NCI-H128 (cell line): ENCODE results near the gene AGBL1.

Experiments used
- DNase-seq: peaks from one replicate; lab custom pipeline; 2025; ENCODE audit not compliant: unreplicated experiment; lab: John Stamatoyannopoulos, UW

The AGBL1 gene

DNA sequence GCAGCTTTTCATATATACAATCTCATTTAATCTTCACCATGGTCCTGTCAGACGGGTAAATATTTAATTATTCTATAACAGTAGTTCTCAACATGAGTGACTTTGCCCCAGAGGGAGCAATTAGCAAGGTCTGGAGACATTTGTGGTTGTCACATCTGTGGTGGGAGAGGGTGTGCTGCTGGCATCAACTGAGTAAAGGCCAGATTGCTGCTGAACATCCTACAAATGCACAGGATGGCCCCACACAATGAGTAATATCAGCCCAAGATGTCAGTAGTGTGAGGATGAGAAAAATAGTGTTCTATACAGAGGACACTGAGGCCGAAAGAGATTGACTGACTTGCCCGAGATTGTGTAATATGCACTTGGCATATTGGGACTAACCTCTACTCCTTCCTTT is 156.0 kb downstream of the AGBL1 start:
- DNase-seq: no peak

DNA sequence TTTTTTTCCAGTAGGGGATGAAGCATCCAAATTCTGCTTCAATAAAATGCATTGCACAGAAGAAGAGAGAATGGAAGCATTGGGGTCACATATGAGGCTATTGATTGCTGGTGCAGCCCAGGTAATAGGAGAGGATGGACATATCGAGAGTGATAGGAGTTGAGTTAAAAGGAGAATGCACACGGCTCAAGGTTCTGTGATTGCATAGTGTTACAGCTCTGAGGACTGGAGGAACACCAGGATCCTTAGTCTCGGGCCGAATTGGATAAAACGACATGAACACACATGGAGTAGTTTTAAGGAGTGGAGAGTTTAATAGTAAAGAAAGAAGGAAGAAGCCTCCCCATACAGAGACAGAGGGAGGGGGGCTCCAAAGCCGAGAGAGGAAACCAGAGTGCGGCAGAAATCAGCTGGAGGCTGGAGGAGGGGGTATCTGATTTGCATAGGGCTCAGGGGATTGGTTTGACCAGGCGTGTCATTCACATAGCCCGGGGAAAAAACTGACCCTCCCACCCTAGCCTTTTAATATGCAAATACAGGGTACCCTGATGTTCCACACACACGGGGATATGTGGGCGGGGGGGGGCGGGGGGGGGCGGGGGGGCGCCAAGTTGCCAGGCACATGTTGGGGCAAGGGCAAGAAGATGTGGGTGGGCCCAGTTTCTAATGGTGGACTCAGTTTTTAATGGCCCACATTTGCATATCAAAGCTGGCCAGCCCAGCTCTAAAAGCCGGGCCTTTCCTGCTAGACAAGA is 156.9 kb downstream of the AGBL1 start:
- DNase-seq: no peak

DNA sequence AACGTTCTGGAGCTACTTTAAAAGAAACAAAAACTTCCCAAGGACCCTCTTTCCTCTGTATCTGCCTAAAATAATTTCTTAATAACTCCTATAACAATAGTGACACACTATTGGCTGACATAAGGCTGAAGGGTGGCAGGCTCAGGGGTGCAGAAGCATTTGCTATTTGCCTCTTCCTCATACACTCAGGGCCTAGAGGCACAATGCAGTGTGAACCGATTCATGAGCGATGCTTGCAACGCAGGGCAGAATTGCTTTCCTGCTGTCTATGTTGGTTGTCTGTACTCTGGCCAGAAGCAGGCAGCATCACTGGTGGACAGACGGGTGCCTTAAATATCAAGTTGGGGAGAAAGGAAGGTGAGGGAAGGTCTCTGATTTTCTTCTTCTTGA is 157.4 kb downstream of the AGBL1 start:
- DNase-seq: no peak

DNA sequence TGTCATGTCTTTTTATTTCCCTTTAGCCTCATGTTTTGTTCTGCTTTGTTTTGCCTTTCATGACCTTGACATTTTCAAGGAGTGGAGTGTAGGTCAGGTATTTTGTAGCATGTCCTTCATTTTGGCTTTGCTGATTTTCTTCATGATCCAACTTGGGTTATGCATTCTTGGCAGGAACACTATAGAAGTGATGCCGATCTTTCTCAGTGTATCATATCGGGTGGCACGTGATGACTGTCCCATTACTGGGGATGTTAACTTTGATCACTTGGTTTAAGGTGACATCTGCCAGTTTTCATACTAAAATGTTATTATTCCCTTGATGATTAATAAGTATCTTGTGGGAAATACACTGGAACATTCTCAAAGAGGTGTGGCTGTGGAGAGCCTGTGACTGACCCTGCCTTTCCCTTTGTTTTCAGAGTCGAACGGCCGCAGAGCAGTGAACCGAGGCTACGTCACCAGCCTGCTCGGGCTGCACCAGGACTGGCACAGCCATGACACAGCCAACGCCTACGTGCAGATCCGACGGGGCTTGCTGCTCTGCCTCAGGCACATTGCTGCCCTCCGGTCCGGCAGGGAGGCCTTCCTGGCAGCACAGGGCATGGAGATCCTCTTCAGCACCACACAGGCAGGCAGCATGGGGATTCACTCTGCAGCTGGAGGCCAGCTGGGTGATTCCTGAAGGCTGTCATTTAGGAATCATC is 167.7 kb downstream of the AGBL1 start:
- DNase-seq: no peak

DNA sequence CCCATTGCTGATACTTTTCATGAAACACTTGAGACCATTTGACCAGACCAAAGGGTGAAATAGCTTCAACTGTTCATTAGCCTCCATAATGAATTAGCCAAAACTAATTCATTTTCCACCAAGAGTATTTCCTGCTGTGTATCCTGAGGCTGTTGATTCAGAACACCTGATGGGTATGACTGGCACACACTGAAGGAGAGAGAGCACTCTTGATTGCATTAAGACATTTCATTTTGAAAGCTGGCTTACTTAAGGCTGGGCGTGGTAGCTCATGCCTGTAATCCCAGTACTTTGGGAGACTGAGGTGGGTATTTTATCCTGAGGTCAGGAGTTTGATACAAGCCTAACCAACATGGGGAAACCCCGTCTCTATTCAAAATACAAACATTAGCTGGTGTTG is 175.6 kb downstream of the AGBL1 start:
- DNase-seq: no peak

- no peak for DNase-seq
Observed at GRCh38 chr15:86256628-86257027, 177.0 kb downstream of the AGBL1 start.

- no peak for DNase-seq
Observed at GRCh38 chr15:86259589-86259988, 179.9 kb downstream of the AGBL1 start.

DNA sequence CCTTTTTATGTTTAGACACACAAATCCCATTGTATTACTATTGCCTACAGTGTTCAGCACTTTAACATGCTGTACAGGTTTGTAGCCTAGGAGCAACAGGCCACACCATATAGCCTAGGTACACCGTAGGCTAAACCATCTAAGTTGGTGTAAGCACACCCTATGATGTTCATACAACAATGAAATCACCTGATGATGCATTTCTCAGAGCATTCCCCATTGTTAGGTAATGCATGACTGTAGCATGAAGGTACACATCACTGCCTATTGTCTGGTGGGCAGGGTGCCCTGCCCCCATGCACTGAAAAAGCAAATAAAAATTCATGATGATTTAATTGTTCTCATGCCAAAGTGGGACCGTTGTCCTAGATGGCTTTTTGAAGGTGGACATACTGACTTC is 183.6 kb downstream of the AGBL1 start:
- no peak for DNase-seq

DNA sequence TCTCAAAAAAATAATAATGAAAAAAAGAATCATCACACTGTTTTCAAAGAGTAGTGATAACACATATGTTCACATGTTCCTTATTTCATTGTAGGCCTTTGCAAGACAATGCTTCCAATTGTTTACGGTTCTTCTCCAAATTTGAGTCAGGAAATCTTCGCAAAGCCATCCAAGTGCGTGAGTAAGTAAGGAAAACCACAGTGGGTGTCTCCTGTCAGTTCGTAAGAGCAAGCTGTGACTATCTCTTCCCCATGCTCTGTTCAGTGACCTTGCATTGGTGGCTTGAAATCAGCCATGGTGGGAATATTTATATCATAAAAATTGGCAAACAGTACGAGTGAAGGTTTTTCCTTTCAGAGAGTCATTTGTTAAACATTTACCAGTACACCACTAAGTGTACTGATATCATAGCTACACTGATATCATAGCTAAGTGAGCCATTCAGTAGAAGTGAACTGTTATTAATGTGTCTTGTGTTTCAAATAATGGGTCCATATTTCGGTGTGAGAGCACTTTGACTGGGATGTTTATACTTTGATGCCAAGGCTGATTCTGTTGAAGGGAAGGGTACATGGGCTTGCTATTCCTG is 187.3 kb downstream of the AGBL1 start:
- no peak for DNase-seq

DNA sequence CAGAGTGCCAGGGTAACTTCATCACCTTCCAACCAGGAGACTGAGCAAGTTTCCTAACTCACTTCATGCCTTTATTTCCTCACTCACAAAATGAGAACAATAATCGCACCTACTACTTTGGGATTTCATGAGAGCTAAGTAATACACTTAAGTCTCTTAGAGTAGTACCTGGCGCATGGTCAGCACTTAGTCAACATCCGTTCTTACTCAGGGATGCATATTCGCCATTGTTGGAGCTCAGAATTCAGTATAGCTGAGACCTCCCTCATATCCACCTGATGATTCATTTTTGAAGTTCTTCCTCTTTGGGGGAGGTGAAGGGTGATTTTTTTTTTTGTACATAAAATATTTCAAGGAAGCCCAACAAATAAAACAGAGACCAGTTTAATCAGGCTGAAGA is 188.2 kb downstream of the AGBL1 start:
- no peak for DNase-seq

DNA sequence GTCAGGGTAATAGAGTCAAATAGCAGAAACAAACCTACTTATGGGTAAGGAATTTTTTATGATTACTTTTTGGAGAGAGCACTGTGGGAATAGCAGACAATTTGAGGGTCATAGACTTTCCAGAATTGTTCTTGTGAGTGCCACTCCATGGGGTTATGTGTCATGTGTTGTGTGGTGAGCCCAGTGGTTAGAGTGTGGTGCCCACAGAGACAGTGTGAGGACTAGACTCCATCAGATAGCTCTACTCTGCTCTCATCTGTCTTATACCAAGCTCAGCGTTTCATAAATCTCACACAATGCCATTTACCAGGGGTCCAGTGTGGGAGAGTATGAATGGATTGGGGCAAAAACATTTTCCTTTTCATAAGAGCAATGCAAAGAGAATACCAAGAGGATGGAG is 188.9 kb downstream of the AGBL1 start:
- DNase-seq: no peak

GRCh38 chr15:86273309-86273708 is 193.6 kb downstream of the AGBL1 start:
- DNase-seq: no peak

- DNase-seq: no peak
Observed at GRCh38 chr15:86275361-86275760, 195.7 kb downstream of the AGBL1 start.

DNA sequence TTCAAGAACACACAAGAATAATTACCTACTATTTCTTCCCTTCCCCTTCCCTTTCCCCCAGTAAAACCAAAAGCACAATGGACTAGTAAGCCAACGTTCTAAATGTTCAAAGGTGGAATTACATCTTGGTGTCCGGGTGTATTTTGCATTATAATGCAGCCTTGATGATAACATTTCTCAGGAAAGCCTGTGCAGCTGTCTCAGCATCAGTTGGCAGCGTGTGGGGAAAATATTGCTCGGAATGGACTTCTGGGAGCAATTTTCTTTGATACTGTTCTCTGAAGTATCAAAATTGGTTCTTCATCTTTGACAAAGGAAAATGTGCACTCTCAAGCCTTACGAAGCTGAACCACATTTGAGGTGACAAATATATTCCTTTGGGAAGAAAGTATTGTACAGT is 198.9 kb downstream of the AGBL1 start:
- no peak for DNase-seq

- no peak for DNase-seq
Observed at GRCh38 chr15:86284635-86285034, 205.0 kb downstream of the AGBL1 start.

DNA sequence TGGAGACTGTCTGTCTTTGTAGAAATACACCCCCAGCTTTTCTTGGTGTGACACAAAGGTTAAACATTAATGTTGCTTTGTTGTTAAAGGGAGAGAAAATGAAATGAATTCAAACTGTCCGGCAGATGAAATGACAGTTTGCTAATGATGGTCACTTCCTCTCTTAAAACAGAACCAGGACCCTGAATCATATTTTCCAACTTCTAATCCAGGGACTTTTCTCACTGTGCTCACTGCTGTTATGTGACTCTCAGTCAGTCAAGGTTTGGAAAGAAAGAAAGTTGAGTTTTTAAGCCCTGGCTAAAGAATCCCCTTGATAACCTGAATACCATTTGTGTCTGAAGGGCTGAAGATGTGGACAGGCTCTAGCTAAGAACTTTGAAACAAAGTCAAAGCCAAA is 215.8 kb downstream of the AGBL1 start:
- no peak for DNase-seq

DNA sequence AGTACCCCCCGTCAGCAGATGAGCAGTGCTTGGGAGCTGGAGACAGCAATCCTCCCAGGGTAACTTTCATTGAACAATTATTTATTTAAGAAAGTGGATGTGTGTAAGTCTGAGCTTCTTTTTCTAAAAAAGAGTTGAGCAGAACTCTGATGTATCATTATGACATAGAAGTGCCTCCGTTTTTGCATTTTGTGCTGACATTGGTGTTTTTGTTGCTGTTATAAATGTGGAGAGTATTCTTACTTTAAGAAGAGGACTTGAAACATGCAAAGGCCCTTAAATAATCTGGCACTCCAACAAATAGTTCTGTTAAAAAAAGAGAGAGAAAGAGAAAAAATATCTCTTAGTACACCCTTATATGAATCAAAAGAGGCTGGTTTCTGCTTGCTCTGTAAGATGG is 217.1 kb downstream of the AGBL1 start:
- no peak for DNase-seq

- DNase-seq: no peak
Observed at GRCh38 chr15:86300390-86301125, 220.9 kb downstream of the AGBL1 start.

DNA sequence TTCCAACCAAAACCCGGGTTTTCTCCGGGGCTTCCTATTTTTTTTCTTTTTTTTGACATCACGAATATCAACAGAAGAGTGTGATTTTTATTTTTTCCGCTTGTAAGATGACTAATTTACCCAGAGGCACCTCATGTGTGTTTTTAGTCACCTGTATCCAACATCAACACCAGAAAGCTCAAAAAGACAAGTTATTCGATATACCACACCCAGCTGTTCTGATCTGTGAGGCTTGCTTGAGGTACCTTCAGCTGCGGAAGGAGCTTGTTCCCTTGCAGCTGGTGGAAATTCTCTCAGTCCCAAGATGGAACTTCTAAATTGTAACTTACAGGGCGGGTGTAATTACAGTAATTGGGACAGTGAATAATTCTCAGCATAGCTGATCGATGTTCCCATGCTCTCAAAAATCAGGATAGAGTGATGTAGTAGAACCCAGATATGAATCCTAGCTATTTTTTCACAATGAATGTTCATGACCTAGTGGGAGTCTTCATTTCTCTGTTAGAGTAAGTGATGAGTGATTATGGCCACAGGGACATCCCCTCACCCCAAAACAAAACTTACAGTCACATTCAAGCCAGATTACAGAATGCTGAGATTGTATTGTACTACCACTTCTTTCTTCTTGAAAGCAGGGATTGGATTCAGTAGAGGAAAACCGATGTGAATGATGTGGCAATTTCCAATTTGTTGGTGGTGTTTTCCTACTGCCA is 232.1 kb downstream of the AGBL1 start:
- DNase-seq: no peak

DNA sequence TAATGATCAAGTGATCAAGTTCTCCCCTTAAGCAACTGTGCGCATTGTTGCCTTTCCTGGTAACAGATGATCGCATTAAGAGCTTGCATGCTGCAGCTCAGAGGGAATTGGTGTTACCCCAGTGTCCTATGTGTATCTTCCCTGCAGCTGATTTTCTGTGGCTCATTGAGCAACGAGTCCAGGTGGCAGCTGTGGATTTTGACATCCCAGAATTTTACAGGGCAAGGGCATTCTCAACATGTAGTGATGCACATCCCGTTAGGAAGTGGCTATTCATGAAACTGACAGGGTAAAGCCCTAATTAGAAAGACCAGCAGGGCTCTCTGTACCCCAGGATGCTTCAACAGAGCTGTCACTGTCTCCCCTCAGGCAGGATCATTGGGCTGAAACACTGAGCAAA is 232.8 kb downstream of the AGBL1 start:
- DNase-seq: no peak

DNA sequence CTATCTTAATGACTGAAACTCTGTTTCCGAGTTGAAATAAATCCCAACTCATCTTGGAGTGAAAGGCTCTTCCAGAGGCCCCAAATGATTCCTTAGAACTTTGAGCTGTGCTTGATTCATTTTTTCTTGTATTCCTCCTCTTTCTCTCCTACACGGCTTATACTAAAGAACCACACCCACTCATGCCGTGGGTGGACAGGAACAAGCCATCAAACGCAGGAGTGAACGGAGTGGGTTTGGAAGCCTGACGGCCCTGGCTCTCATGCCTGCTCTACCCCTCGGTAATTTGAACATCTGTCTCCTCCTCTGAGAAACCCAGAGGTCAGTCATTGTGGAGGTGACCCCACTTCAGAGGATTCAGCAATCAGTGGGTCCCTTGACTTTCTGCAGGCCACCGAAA is 236.5 kb downstream of the AGBL1 start:
- no peak for DNase-seq
